Loucy (cell line): ENCODE data around the gene TMEM86A.

Source experiments
- H2AFZ ChIP-seq: fragments of 200-600 bp; sonication (generic); 2 replicates; pipeline ENCODE4 v1.6.0; 2016; ENCODE audit warnings: antibody characterized with exemption, mild to moderate bottlenecking, low read length, moderate library complexity
- H3F3A ChIP-seq: fragments of 200-600 bp; 2 replicates; pipeline ENCODE4 v1.6.0; 2016; ENCODE audit warnings: antibody characterized with exemption, low read depth, mild to moderate bottlenecking
- H3K27me3 ChIP-seq: fragments of 200-600 bp; sonication (generic); 2 replicates; pipeline ENCODE4 v1.6.1; 2014; ENCODE audit warnings: low read length, mild to moderate bottlenecking; ENCODE audit not compliant: insufficient read depth, poor library complexity, severe bottlenecking
- H3K36me3 ChIP-seq: fragments of 200-600 bp; sonication (generic); 2 replicates; pipeline ENCODE4 v1.6.1; 2016; ENCODE audit warnings: low read length; ENCODE audit not compliant: insufficient read depth
- H3K4me1 ChIP-seq: fragments of 200-600 bp; sonication (generic); 2 replicates; pipeline ENCODE4 v1.5.1; 2014; ENCODE audit warnings: low read length, mild to moderate bottlenecking; ENCODE audit not compliant: insufficient read depth, poor library complexity, severe bottlenecking
- H3K4me2 ChIP-seq: fragments of 200-600 bp; sonication (generic); 2 replicates; pipeline ENCODE4 v1.6.0; 2014; ENCODE audit warnings: antibody characterized with exemption, low read length, low read depth, mild to moderate bottlenecking; ENCODE audit not compliant: poor library complexity, severe bottlenecking
- H3K4me3 ChIP-seq: fragments of 200-600 bp; sonication (generic); 2 replicates; pipeline ENCODE4 v1.5.1; 2014; ENCODE audit warnings: low read length, mild to moderate bottlenecking, mixed read lengths; ENCODE audit not compliant: poor library complexity, severe bottlenecking
- H3K79me2 ChIP-seq: fragments of 200-600 bp; sonication (generic); 2 replicates; pipeline ENCODE4 v1.6.1; 2014; ENCODE audit warnings: low read length; ENCODE audit not compliant: insufficient read depth
- H3K9ac ChIP-seq: fragments of 200-600 bp; sonication (generic); 2 replicates; pipeline ENCODE4 v1.6.0; 2014; ENCODE audit warnings: mild to moderate bottlenecking, low read depth, low read length, moderate library complexity; ENCODE audit not compliant: poor library complexity, severe bottlenecking
- H3K9me2 ChIP-seq: fragments of 200-600 bp; sonication (generic); replicated peaks from 2 replicates; pipeline ENCODE4 v1.6.1; 2016; ENCODE audit warnings: low read depth, low read length, mixed read lengths
- H3K9me3 ChIP-seq: fragments of 200-600 bp; sonication (generic); 2 replicates; pipeline ENCODE4 v1.6.1; 2014; ENCODE audit warnings: mild to moderate bottlenecking, antibody characterized with exemption, low read length, low read depth; ENCODE audit not compliant: insufficient read depth
- H4K20me1 ChIP-seq: fragments of 200-600 bp; sonication (generic); 2 replicates; pipeline ENCODE4 v1.6.0; 2014; ENCODE audit warnings: antibody characterized with exemption, low read length, mild to moderate bottlenecking; ENCODE audit not compliant: insufficient read depth, poor library complexity, severe bottlenecking
- CTCF ChIP-seq: fragments of 200-600 bp; sonication (generic); conservative IDR thresholded peaks from 2 replicates; pipeline ENCODE4 v1.5.1; 2014; ENCODE audit warnings: mild to moderate bottlenecking, antibody characterized with exemption, low read length
- EZH2phosphoT487 ChIP-seq: fragments of 200-600 bp; IDR thresholded peaks from 2 replicates; pipeline ENCODE4 v1.6.1; 2018; ENCODE audit warnings: antibody characterized with exemption, mild to moderate bottlenecking, moderate library complexity, borderline replicate concordance

TMEM86A gene

GRCh38 chr11:18727479-18728236 lies 29.1 kb downstream of the TMEM86A start:
- H3K9me3 ChIP-seq: no peaks in the 10 kb centered on the region
- no peaks in the 10 kb centered on the region for H3F3A ChIP-seq
- peak overlapping the region; percentile 49 for H2AFZ ChIP-seq
- no peaks in the 10 kb centered on the region for H4K20me1 ChIP-seq
- no peak overlapping the region for H3K9ac ChIP-seq
- H3K9me2 ChIP-seq: no peaks in the 10 kb centered on the region
- no peaks in the 10 kb centered on the region for H3K4me1 ChIP-seq
- peaks cover 3% of the 10 kb centered on the region for H3K27me3 ChIP-seq
- TF ChIP-seq EZH2phosphoT487 (no peak), CTCF (peak; percentile 87)
- H3K36me3 ChIP-seq: no peaks in the 10 kb centered on the region
- no peaks in the 10 kb centered on the region for H3K79me2 ChIP-seq
- H3K4me3 ChIP-seq: no peak overlapping the region
- no peak overlapping the region for H3K4me2 ChIP-seq

GRCh38 chr11:18728658-18729057 lies 30.1 kb downstream of the TMEM86A start:
- Histone ChIP-seq H2AFZ (no peak overlapping the region), H3K9me3 (no peaks in the 10 kb centered on the region), H3K4me3 (no peak overlapping the region), H3K36me3 (no peaks in the 10 kb centered on the region), H3K4me2 (no peak overlapping the region), H3K9me2 (no peaks in the 10 kb centered on the region), H3K79me2 (no peaks in the 10 kb centered on the region), H3K27me3 (peaks cover 2% of the 10 kb centered on the region), H3K9ac (no peak overlapping the region), H4K20me1 (no peaks in the 10 kb centered on the region), H3K4me1 (no peaks in the 10 kb centered on the region), H3F3A (no peaks in the 10 kb centered on the region)
- TF ChIP-seq EZH2phosphoT487: no peak
- TF ChIP-seq CTCF: no peak

- Histone ChIP-seq H3K36me3 (no peaks in the 10 kb centered on the region), H4K20me1 (no peaks in the 10 kb centered on the region), H3K9me2 (no peaks in the 10 kb centered on the region), H3K27me3 (no peaks in the 10 kb centered on the region), H3K9ac (no peak overlapping the region), H2AFZ (no peak overlapping the region), H3K79me2 (no peaks in the 10 kb centered on the region), H3K4me1 (no peaks in the 10 kb centered on the region), H3F3A (no peaks in the 10 kb centered on the region), H3K9me3 (no peaks in the 10 kb centered on the region), H3K4me2 (no peak overlapping the region), H3K4me3 (no peak overlapping the region)
- TF ChIP-seq CTCF (no peak), EZH2phosphoT487 (no peak)
Observed at GRCh38 chr11:18729426-18729825, 30.8 kb downstream of the TMEM86A start.
